IMR-90 (cell line): ENCODE measurements around the gene FAM234B. TPM values are rescaled to one million over a fixed set of nuclear protein-coding genes. Genes with fewer than 3 reads are reported as not detected.

Experiments used
- ATAC-seq: fragments of 200-7000 bp; cut with Tn5 transposase; 2 replicates; pipeline ENCODE4 v1.9.1; 2020; ENCODE audit warnings: low read depth, mild to moderate bottlenecking, moderate library complexity
- BruUV-seq: library from RNA; stranded (reverse); fragments of 400-500 nt; replicated peaks from 2 replicates; lab custom pipeline; 2021; lab: Mats Ljungman, UMichigan
- CTCF ChIA-PET: fragments of 300-600 bp; formaldehyde crosslinking; extraction: SDS; loops from one replicate; lab custom pipeline; 2021; ENCODE audit warnings: antibody characterized with exemption; lab: Yijun Ruan, JAX
- POLR2A ChIA-PET: fragments of 300-600 bp; sonication (Branson Sonifier 250); formaldehyde crosslinking; loops from one replicate; lab custom pipeline; 2022; ENCODE audit warnings: antibody characterized with exemption; ENCODE audit not compliant: unreplicated experiment; lab: Charles Lee
- DNase-seq: peaks from one replicate; pipeline ENCODE4 v3.0.0; 2013
- H2AFZ ChIP-seq: replicated peaks from 2 replicates; pipeline ENCODE3; 2013; ENCODE audit warnings: low read length, mild to moderate bottlenecking; ENCODE audit not compliant: poor library complexity
- H2AK5ac ChIP-seq: 2 replicates; pipeline ENCODE4 v1.6.1; 2013; ENCODE audit warnings: low read depth, low read length, inconsistent platforms
- H2AK9ac ChIP-seq: replicated peaks from 2 replicates; pipeline ENCODE3; 2013; ENCODE audit warnings: mild to moderate bottlenecking, low read depth, low read length, moderate library complexity; ENCODE audit not compliant: poor library complexity
- H2BK120ac ChIP-seq: 2 replicates; pipeline ENCODE4 v1.6.1; 2013; ENCODE audit warnings: low read depth, low read length, inconsistent platforms
- H2BK15ac ChIP-seq: 3 replicates; pipeline ENCODE4 v1.6.1; 2013; ENCODE audit warnings: low read depth, low read length, inconsistent platforms
- H2BK20ac ChIP-seq: 2 replicates; pipeline ENCODE4 v1.6.1; 2013; ENCODE audit warnings: low read depth, mild to moderate bottlenecking, inconsistent platforms, low read length, moderate library complexity
- H2BK5ac ChIP-seq: 2 replicates; pipeline ENCODE4 v1.6.1; 2013; ENCODE audit warnings: mild to moderate bottlenecking, low read depth, low read length, inconsistent platforms; ENCODE audit not compliant: poor library complexity, severe bottlenecking
- H3K14ac ChIP-seq: replicated peaks from 2 replicates; pipeline ENCODE4 v1.6.1; 2013; ENCODE audit warnings: low read depth, low read length, inconsistent platforms
- H3K18ac ChIP-seq: 2 replicates; pipeline ENCODE4 v1.6.1; 2013; ENCODE audit warnings: low read depth, low read length, control low read depth
- H3K23ac ChIP-seq: 2 replicates; pipeline ENCODE4 v1.6.1; 2013; ENCODE audit warnings: low read depth, low read length, inconsistent platforms
- H3K27ac ChIP-seq: 2 replicates; pipeline ENCODE4 v1.5.1; 2013; ENCODE audit warnings: mild to moderate bottlenecking, control low read depth, low read length; ENCODE audit not compliant: insufficient read depth
- H3K27me3 ChIP-seq: 2 replicates; pipeline ENCODE4 v1.6.1; 2013; ENCODE audit warnings: low read length; ENCODE audit not compliant: control insufficient read depth, insufficient read depth
- H3K36me3 ChIP-seq: 2 replicates; pipeline ENCODE4 v1.6.1; 2013; ENCODE audit warnings: low read length, mixed read lengths; ENCODE audit not compliant: control insufficient read depth, insufficient read depth
- H3K4ac ChIP-seq: 2 replicates; pipeline ENCODE4 v1.6.1; 2013; ENCODE audit warnings: low read depth, low read length, inconsistent platforms
- H3K4me1 ChIP-seq: 2 replicates; pipeline ENCODE4 v1.6.1; 2013; ENCODE audit warnings: low read length, mixed read lengths; ENCODE audit not compliant: control insufficient read depth, insufficient read depth
- H3K4me2 ChIP-seq: 2 replicates; pipeline ENCODE4 v1.6.1; 2013; ENCODE audit warnings: low read depth, mild to moderate bottlenecking, control low read depth, low read length, moderate library complexity
- H3K4me3 ChIP-seq: 2 replicates; pipeline ENCODE4 v1.5.1; 2013; ENCODE audit warnings: low read depth, mild to moderate bottlenecking, control low read depth, low read length, moderate library complexity; ENCODE audit not compliant: insufficient read depth
- H3K56ac ChIP-seq: 2 replicates; pipeline ENCODE4 v1.6.1; 2013; ENCODE audit warnings: low read length, inconsistent platforms; ENCODE audit not compliant: insufficient read depth; ENCODE audit errors: extremely low read depth
- H3K79me1 ChIP-seq, 2 experiments: 2 replicates each; pipeline ENCODE4 v1.6.1; 2013; ENCODE audit warnings: low read length in 2 of 2, inconsistent platforms in 1 of 2, low read depth in 1 of 2
- H3K9ac ChIP-seq: 2 replicates; pipeline ENCODE4 v1.6.1; 2013; ENCODE audit warnings: low read depth, low read length, control low read depth
- H3K9me1 ChIP-seq: 2 replicates; pipeline ENCODE4 v1.6.1; 2013; ENCODE audit warnings: low read length, inconsistent platforms; ENCODE audit not compliant: insufficient read depth
- H3K9me3 ChIP-seq: 2 replicates; pipeline ENCODE4 v1.6.1; 2013; ENCODE audit warnings: low read length; ENCODE audit not compliant: control insufficient read depth, insufficient read depth
- H4K20me1 ChIP-seq: 2 replicates; pipeline ENCODE4 v1.6.1; 2013; ENCODE audit warnings: low read length, inconsistent platforms; ENCODE audit not compliant: insufficient read depth
- H4K5ac ChIP-seq: 2 replicates; pipeline ENCODE4 v1.6.1; 2013; ENCODE audit warnings: mild to moderate bottlenecking, low read depth, low read length, control low read depth
- H4K8ac ChIP-seq, 2 experiments: 2 replicates each; pipeline ENCODE4 v1.6.1; 2013; ENCODE audit warnings: low read depth in 2 of 2, low read length in 2 of 2, control low read depth in 1 of 2, inconsistent platforms in 1 of 2
- H4K91ac ChIP-seq: 2 replicates; pipeline ENCODE4 v1.6.1; 2013; ENCODE audit warnings: low read depth, low read length, inconsistent platforms; ENCODE audit not compliant: insufficient read depth
- BHLHE40 ChIP-seq: fragments of 150-350 bp; IDR thresholded peaks from 2 replicates; pipeline ENCODE4 v1.6.1; 2016; ENCODE audit warnings: mild to moderate bottlenecking, low read depth, low read length
- CEBPB ChIP-seq: IDR thresholded peaks from 2 replicates; pipeline ENCODE4 v1.6.1; 2012; ENCODE audit warnings: low read depth, low read length, improper control_type of control experiment
- CHD1 ChIP-seq: IDR thresholded peaks from 2 replicates; pipeline ENCODE4 v1.6.1; 2012; ENCODE audit warnings: low read depth, low read length, improper control_type of control experiment
- CTCF ChIP-seq: conservative IDR thresholded peaks from 2 replicates; pipeline ENCODE4 v1.5.1; 2012; ENCODE audit warnings: mild to moderate bottlenecking, low read depth, low read length, improper control_type of control experiment
- ELK1 ChIP-seq: fragments of 150-350 bp; IDR thresholded peaks from 2 replicates; pipeline ENCODE4 v1.6.1; 2016; ENCODE audit warnings: low read depth, mild to moderate bottlenecking, low read length, moderate library complexity, borderline replicate concordance
- FOS ChIP-seq: fragments of 150-350 bp; IDR thresholded peaks from 2 replicates; pipeline ENCODE4 v1.6.1; 2016; ENCODE audit warnings: low read depth, low read length
- MAFK ChIP-seq: IDR thresholded peaks from 2 replicates; pipeline ENCODE4 v1.6.1; 2012; ENCODE audit warnings: low read depth, low read length, improper control_type of control experiment
- MAZ ChIP-seq: IDR thresholded peaks from 2 replicates; pipeline ENCODE4 v1.6.1; 2012; ENCODE audit warnings: low read depth, mild to moderate bottlenecking, low read length, improper control_type of control experiment, moderate library complexity, borderline replicate concordance
- MXI1 ChIP-seq: IDR thresholded peaks from 2 replicates; pipeline ENCODE4 v1.6.1; 2012; ENCODE audit warnings: low read depth, mild to moderate bottlenecking, low read length, moderate library complexity, borderline replicate concordance
- NFE2L2 ChIP-seq: fragments of 150-350 bp; IDR thresholded peaks from 2 replicates; pipeline ENCODE4 v1.6.1; 2016; ENCODE audit warnings: low read depth, mild to moderate bottlenecking, low read length
- POLR2A ChIP-seq: IDR thresholded peaks from 2 replicates; pipeline ENCODE4 v1.6.1; 2012; ENCODE audit warnings: mild to moderate bottlenecking, low read depth, low read length
- RAD21 ChIP-seq: IDR thresholded peaks from 2 replicates; pipeline ENCODE4 v1.6.1; 2012; ENCODE audit warnings: low read length, improper control_type of control experiment
- RCOR1 ChIP-seq: IDR thresholded peaks from 2 replicates; pipeline ENCODE4 v1.6.1; 2012; ENCODE audit warnings: mild to moderate bottlenecking, low read length, improper control_type of control experiment; ENCODE audit not compliant: insufficient replicate concordance
- RFX5 ChIP-seq: IDR thresholded peaks from 2 replicates; pipeline ENCODE4 v1.8.0; 2012; ENCODE audit warnings: low read depth, mild to moderate bottlenecking, low read length, moderate library complexity
- SMC3 ChIP-seq: fragments of 150-350 bp; IDR thresholded peaks from 2 replicates; pipeline ENCODE4 v1.6.1; 2016; ENCODE audit warnings: low read depth, mild to moderate bottlenecking, antibody characterized with exemption, low read length, moderate library complexity
- WGBS, 2 experiments: methylation state at CpG; one replicate each; pipeline versions ENCODE4 v1.1.5 to v1.1.7; 2013; ENCODE audit warnings: missing lambda C conversion rate in 2 of 2; ENCODE audit not compliant: insufficient read length in 1 of 2; ENCODE audit errors: extremely low coverage in 2 of 2; 5-methylcytosine and 5-hydroxymethylcytosine counted together
- dilution Hi-C: fragments of 300-500 bp; cut with HindIII; formaldehyde crosslinking; loops from one replicate; pipeline ENCODE4 v1.14.3; 2018; ENCODE audit warnings: low sequenced_read_pairs; ENCODE audit not compliant: unreplicated experiment
- in situ Hi-C: fragments of 300-500 bp; cut with MboI; formaldehyde crosslinking; loops from 3 replicates; pipeline ENCODE4 v1.14.3; 2019; ENCODE audit warnings: low sequenced_read_pairs, inconsistent platforms, mixed read lengths
- intact Hi-C: fragments of 100-400 bp; cut with micrococcal nuclease; formaldehyde crosslinking; loops from 2 replicates; pipeline ENCODE4 v1.10.0; 2022
- polyA plus RNA-seq, 3 experiments: library from polyadenylated mRNA; depleted of rRNA; stranded (reverse); fragments of >200 nt; gene quantifications; 2 replicates each; pipeline ENCODE4 v1.2.3, GENCODE V29; 2012; ENCODE audit warnings: low replicate concordance in 1 of 3
- total RNA-seq: library from RNA; depleted of rRNA; stranded (reverse); fragments of >200 nt; gene quantifications from 2 replicates; pipeline ENCODE4 v1.2.3, GENCODE V29; 2012
- TF ChIP-seq, protein P1 (sequence below): fragments of 150-350 bp; IDR thresholded peaks from 2 replicates; pipeline ENCODE4 v1.6.1; 2017; ENCODE audit warnings: mild to moderate bottlenecking, antibody characterized with exemption, low read length, low read depth

The FAM234B gene
- total and polyA plus RNA-seq, 2 of the 4 experiments (the other 2 are of a cell fraction), result 3.6 to 8.6 TPM

DNA sequence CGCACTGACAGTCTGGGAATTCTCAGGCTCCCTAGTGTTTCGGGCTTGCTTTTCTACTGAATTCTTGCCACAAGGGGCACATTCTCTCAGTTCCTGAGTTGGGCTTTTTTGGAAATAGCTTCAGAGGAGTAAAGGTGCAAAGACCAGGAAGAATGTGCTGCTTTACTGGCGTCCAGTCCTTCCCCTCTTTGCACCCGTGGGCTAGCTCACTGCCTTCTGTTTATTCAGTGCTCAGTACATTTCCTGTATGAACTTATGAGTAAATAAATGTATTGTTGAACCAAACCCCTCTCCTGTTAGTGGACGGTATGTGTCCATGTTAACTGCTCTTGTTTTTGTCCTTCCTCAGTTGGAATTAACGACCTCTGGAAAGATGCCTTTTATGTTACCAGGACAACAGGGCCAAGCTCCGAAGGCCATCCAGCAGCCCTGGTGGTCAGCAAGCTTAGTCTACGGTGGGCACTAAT, 35.3 kb downstream of the FAM234B start:
- Histone ChIP-seq H3K14ac (no peak overlapping the region), H2AK5ac (no peak overlapping the region), H4K5ac (no peak overlapping the region), H3K27ac (no peak overlapping the region), H3K56ac (no peak overlapping the region), H2AK9ac (no peak overlapping the region), H2BK120ac (no peak overlapping the region), H3K4me2 (no peak overlapping the region), H3K18ac (no peak overlapping the region), H2BK20ac (no peak overlapping the region), H2BK5ac (no peak overlapping the region), H3K4me3 (no peak overlapping the region), H3K27me3 (no peaks in the 10 kb centered on the region), H3K9me3 (no peaks in the 10 kb centered on the region; the same call in 1 of the 2 replicates), H3K9me1 (0 out of 2 replicates have a peak, but pooled peaks cover 12% of the 10 kb centered on the region), H3K4me1 (peaks cover 7% of the 10 kb centered on the region), H4K8ac (no peak overlapping the region), H3K9ac (no peak overlapping the region), H3K79me1 (no peaks in the 10 kb centered on the region), H3K23ac (no peak overlapping the region), H3K36me3 (peaks cover 3% of the 10 kb centered on the region), H4K91ac (no peak overlapping the region), H2BK15ac (no peak overlapping the region), H4K20me1 (no peaks in the 10 kb centered on the region), H3K4ac (no peak overlapping the region), H2AFZ (no peak overlapping the region)
- POLR2A ChIA-PET, result no interaction called here
- no TSS peak for BruUV-seq
- DNase-seq (no peak), ATAC-seq (no peak)
- WGBS, 2 experiments, result 79% methylated on average over 2 of the region's 8 CpGs; no CpG with 5 or more reads in 1 of the 2 experiments
- in situ Hi-C loops, result no loop called here
- dilution Hi-C loops, result no loop called here
- intact Hi-C loops, result no loop called here
- CTCF ChIA-PET, result no interaction called here
- TF ChIP-seq MAZ (no peak), RCOR1 (no peak), CHD1 (no peak), RFX5 (no peak), RAD21 (no peak), FOS (no peak), POLR2A (no peak), CEBPB (no peak), MAFK (no peak), BHLHE40 (no peak), SMC3 (no peak), NFE2L2 (no peak), ELK1 (no peak), CTCF (no peak), MXI1 (no peak)
- TF ChIP-seq, protein P1, sequence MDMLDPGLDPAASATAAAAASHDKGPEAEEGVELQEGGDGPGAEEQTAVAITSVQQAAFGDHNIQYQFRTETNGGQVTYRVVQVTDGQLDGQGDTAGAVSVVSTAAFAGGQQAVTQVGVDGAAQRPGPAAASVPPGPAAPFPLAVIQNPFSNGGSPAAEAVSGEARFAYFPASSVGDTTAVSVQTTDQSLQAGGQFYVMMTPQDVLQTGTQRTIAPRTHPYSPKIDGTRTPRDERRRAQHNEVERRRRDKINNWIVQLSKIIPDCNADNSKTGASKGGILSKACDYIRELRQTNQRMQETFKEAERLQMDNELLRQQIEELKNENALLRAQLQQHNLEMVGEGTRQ, result no peak
